DND-41 (cell line): Measurements from ENCODE around the gene MED12L.

Experiments used
- ATAC-seq: fragments of 200-7000 bp; cut with Tn5 transposase; 3 replicates; pipeline ENCODE4 v1.9.1; 2021; ENCODE audit warnings: low read depth; ENCODE audit not compliant: insufficient read depth
- DNase-seq: peaks from one replicate; pipeline ENCODE4 v3.0.0-alpha.2; 2020
- H2AFZ ChIP-seq: 2 replicates; pipeline ENCODE4 v1.6.0; 2012; ENCODE audit warnings: low read depth, low read length
- H3K27ac ChIP-seq: 2 replicates; pipeline ENCODE4 v1.5.1; 2012; ENCODE audit warnings: low read length, inconsistent platforms
- H3K27me3 ChIP-seq: fragments of 200-600 bp; sonication (generic); 2 replicates; pipeline ENCODE4 v1.6.0; 2012; ENCODE audit warnings: low read length, mild to moderate bottlenecking, inconsistent platforms; ENCODE audit not compliant: insufficient read depth, poor library complexity
- H3K36me3 ChIP-seq: 2 replicates; pipeline ENCODE4 v1.5.1; 2012; ENCODE audit warnings: low read length, inconsistent platforms; ENCODE audit not compliant: insufficient read depth
- H3K4me1 ChIP-seq: 2 replicates; pipeline ENCODE4 v1.5.1; 2012; ENCODE audit warnings: mild to moderate bottlenecking, low read length; ENCODE audit not compliant: insufficient read depth
- H3K4me2 ChIP-seq: 2 replicates; pipeline ENCODE4 v1.6.0; 2012; ENCODE audit warnings: mild to moderate bottlenecking, moderate library complexity, low read length, inconsistent platforms; ENCODE audit not compliant: insufficient read depth
- H3K4me3 ChIP-seq, 2 experiments: fragments of 200-600 bp in 1 of 2; shearing (Covaris generic) in 1 of 2; 2 replicates each; pipeline ENCODE4 v1.5.1; 2012 to 2016; ENCODE audit warnings: inconsistent platforms in 2 of 2, low read length in 2 of 2, mild to moderate bottlenecking in 2 of 2, low read depth in 1 of 2, moderate library complexity in 1 of 2
- H3K79me2 ChIP-seq: 2 replicates; pipeline ENCODE4 v1.6.0; 2012; ENCODE audit warnings: low read length, inconsistent platforms; ENCODE audit not compliant: insufficient read depth
- H3K9ac ChIP-seq: 2 replicates; pipeline ENCODE4 v1.6.0; 2012; ENCODE audit warnings: low read depth, mild to moderate bottlenecking, inconsistent platforms, low read length, moderate library complexity
- H3K9me3 ChIP-seq: 2 replicates; pipeline ENCODE4 v1.5.1; 2012; ENCODE audit warnings: low read length, moderate library complexity, mild to moderate bottlenecking, inconsistent platforms; ENCODE audit not compliant: insufficient read depth, severe bottlenecking
- H4K20me1 ChIP-seq: 2 replicates; pipeline ENCODE4 v1.6.0; 2012; ENCODE audit warnings: low read length; ENCODE audit not compliant: insufficient read depth
- EZH2 ChIP-seq: IDR thresholded peaks from 3 replicates; pipeline ENCODE4 v1.6.1; 2012; ENCODE audit warnings: borderline replicate concordance, low read depth, mild to moderate bottlenecking, moderate library complexity, low read length, inconsistent platforms; ENCODE audit not compliant: severe bottlenecking
- TF ChIP-seq, protein P1 (sequence below): IDR thresholded peaks from 2 replicates; pipeline ENCODE4 v1.5.1; 2012; ENCODE audit warnings: borderline replicate concordance, low read length, moderate library complexity, mild to moderate bottlenecking; ENCODE audit not compliant: poor library complexity, severe bottlenecking; ENCODE audit errors: extremely low read depth

MED12L gene

DNA sequence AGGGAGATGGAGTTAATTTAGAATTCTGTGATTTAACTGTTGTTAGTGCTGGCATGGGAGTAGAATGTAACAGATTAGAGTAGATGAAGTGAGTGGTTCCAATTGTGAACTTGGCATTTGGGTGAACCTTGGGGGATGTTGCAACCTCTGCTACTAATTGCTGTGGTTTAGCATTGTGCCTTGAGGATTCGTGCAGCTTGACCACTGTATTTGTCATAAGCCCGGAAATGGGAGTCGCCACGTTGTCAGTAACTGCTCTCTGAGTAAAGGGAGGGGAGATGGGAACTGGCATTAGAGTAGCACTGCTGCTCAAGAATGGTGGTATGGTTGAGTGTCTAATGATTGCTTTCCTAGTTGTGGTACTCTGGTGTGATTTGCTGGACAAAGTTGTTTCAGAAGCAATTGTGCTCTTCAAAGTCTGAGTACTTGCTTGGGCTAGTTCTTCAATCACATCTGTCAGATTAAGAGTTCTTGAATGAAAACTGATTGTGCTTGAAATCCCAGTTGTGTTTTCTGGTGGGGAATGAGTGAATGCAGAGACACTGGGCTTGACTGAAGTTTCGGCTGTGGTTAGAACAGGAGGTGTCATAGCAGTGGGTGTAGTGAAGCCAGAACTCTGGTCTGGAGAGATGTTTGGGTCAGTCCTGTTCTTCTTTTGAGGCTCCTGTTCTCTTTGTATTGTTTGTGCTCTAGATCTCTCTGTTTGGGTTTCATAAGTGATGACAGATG, 360.0 kb downstream of the MED12L start:
- no peaks in the 10 kb centered on the region for H3K9me3 ChIP-seq
- no peak overlapping the region for H3K4me3 ChIP-seq
- H3K79me2 ChIP-seq, result no peaks in the 10 kb centered on the region
- ATAC-seq (no peak), DNase-seq (no peak)
- H3K4me2 ChIP-seq, result no peak overlapping the region
- H2AFZ ChIP-seq, result no peak overlapping the region
- no peak overlapping the region for H3K27ac ChIP-seq
- H3K4me1 ChIP-seq, result no peaks in the 10 kb centered on the region
- no peaks in the 10 kb centered on the region for H3K27me3 ChIP-seq
- no peak overlapping the region for H3K9ac ChIP-seq
- H4K20me1 ChIP-seq, result no peaks in the 10 kb centered on the region
- TF ChIP-seq, protein P1, sequence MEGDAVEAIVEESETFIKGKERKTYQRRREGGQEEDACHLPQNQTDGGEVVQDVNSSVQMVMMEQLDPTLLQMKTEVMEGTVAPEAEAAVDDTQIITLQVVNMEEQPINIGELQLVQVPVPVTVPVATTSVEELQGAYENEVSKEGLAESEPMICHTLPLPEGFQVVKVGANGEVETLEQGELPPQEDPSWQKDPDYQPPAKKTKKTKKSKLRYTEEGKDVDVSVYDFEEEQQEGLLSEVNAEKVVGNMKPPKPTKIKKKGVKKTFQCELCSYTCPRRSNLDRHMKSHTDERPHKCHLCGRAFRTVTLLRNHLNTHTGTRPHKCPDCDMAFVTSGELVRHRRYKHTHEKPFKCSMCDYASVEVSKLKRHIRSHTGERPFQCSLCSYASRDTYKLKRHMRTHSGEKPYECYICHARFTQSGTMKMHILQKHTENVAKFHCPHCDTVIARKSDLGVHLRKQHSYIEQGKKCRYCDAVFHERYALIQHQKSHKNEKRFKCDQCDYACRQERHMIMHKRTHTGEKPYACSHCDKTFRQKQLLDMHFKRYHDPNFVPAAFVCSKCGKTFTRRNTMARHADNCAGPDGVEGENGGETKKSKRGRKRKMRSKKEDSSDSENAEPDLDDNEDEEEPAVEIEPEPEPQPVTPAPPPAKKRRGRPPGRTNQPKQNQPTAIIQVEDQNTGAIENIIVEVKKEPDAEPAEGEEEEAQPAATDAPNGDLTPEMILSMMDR, result no peak
- TF ChIP-seq EZH2, result no peak
- no peaks in the 10 kb centered on the region for H3K36me3 ChIP-seq

DNA sequence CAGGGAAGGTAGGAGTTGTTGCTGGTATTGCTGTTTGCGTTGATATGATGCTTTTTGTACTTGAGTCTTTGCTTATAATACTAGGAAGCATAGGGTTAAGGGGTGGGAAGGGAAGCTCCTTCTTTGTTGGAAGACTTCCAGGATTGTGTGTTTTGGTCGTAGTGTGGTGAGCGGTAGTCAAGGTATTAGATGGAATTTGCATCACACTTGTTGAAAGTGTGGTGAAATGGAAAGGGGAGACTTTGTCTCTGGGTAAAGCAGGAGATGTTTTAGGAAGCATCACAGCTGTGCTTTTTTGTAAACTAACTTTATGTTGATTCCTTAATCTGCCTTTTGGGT, 360.5 kb downstream of the MED12L start:
- TF ChIP-seq, protein P1, result no peak
- TF ChIP-seq EZH2, result no peak
- DNase-seq, result no peak
- H3K4me1 ChIP-seq, result no peaks in the 10 kb centered on the region
- H3K79me2 ChIP-seq, result no peaks in the 10 kb centered on the region
- no peaks in the 10 kb centered on the region for H3K27me3 ChIP-seq
- no peaks in the 10 kb centered on the region for H3K36me3 ChIP-seq
- no peaks in the 10 kb centered on the region for H3K9me3 ChIP-seq
- H4K20me1 ChIP-seq, result no peaks in the 10 kb centered on the region
- no peak overlapping the region for H3K9ac ChIP-seq
- no peak overlapping the region for H3K4me2 ChIP-seq
- H3K4me3 ChIP-seq, result no peak overlapping the region
- no peak overlapping the region for H3K27ac ChIP-seq
- no peak overlapping the region for H2AFZ ChIP-seq
- ATAC-seq, result no peak

DNA sequence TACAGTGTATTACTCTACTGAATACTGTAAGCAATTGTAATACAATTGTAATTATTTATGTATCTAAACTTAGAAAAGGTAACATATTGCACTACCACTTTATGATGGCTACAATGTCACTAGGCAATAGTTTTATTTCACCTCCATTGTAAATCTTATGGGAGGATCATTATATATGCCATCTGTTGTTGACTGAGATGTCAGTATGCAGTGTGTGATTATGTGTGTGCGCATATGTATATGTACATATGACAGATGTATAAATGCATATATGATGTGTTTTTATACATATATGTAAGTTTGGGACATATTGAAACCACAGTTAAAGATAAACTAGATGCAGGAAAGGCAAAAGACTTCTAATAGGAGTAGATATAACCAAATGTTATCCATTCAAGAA, 366.9 kb downstream of the MED12L start:
- H3K36me3 ChIP-seq, result no peaks in the 10 kb centered on the region
- H3K9me3 ChIP-seq, result no peaks in the 10 kb centered on the region
- no peak for ATAC-seq
- H3K4me2 ChIP-seq, result no peak overlapping the region
- no peak overlapping the region for H3K4me3 ChIP-seq
- H2AFZ ChIP-seq, result no peak overlapping the region
- no peaks in the 10 kb centered on the region for H3K4me1 ChIP-seq
- no peak overlapping the region for H3K9ac ChIP-seq
- H4K20me1 ChIP-seq, result no peaks in the 10 kb centered on the region
- no peak overlapping the region for H3K27ac ChIP-seq
- no peaks in the 10 kb centered on the region for H3K79me2 ChIP-seq
- no peaks in the 10 kb centered on the region for H3K27me3 ChIP-seq
- DNase-seq, result no peak
- no peak for TF ChIP-seq EZH2
- TF ChIP-seq, protein P1, result no peak
